ENCODE data around the gene RPS21. TPM values are rescaled to one million over a fixed set of nuclear protein-coding genes. Genes with fewer than 3 reads are reported as not detected.
A peak's percentile ranks its signal among the peaks of the same experiment; 100 is the strongest.

RPS21 gene
- total and polyA plus RNA-seq, 9 of the 15 experiments (the other 6 are each of a cell fraction or from before 2014, with no cell fraction given): 1,380 to 5,647 (median 3,091) TPM

DNA sequence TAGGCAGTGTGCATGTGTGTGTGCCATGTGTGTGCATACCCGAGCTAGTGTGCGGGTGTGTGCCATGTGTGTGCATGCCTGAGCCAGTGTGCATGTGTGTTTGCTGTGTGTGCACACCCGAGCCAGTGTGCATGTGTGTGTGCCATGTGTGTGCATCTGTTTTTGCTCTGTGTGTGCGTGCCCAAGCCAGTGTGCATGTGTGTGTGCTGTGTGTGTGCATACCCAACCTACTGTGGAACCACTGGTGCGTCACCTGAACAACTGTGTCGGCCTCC is 34.8 kb downstream of the RPS21 start:
- ATAC-seq (no peak), FAIRE-seq (no peak), DNase-seq (ENCODE audit: extremely low read depth in 1 of 4, low spot score in 3 of 4) (no peak)
- ChIA-PET CTCF (ENCODE audit: low intra/inter-chr PET ratio) (no interaction called here), POLR2A (interaction anchor here (0.6 kb wide), 1 partner anchor 210 kb away, joined by 5 read pairs; no protein-coding TSS in a partner anchor)
- Histone ChIP-seq H3K9me3 (replicated peaks; ENCODE audit: control insufficient read depth, insufficient read depth, low read depth, low read length) (no peaks in the 10 kb centered on the region), H3K4me2 (ENCODE audit: insufficient read depth, low read length) (no peak overlapping the region), H2AFZ (ENCODE audit: low read depth, low read length) (no peak overlapping the region), H3K27ac (ENCODE audit: extremely low read depth, low read depth, low read length) (no peak overlapping the region), H3K4me3 (no peak overlapping the region), H3K4me1 (replicated peaks in 1 of 2; ENCODE audit: control insufficient read depth in 2 of 2, insufficient read depth in 2 of 2, low read length in 2 of 2) (peaks cover 8 to 76% of the 10 kb centered on the region in 2 experiments; a peak in 4 of 5 replicates), H3K27me3 (ENCODE audit: control insufficient read depth in 2 of 2, insufficient read depth in 2 of 2, low read length in 2 of 2) (peaks cover 2 to 49% of the 10 kb centered on the region in 2 experiments; a peak in 3 of 5 replicates), H4K20me1 (replicated peaks; ENCODE audit: control insufficient read depth, insufficient read depth, low read length) (0 out of 2 replicates have a peak, but pooled peaks cover 10% of the 10 kb centered on the region), H3K9ac (ENCODE audit: insufficient read depth in 1 of 2, low read depth in 2 of 2, low read length in 2 of 2) (no peak overlapping the region), H3K79me2 (ENCODE audit: control insufficient read depth, insufficient read depth, low read length) (no peaks in the 10 kb centered on the region), H3K9me1 (ENCODE audit: control insufficient read depth, insufficient read depth, low read length) (peaks cover 3% of the 10 kb centered on the region), H3K36me3 (ENCODE audit: control insufficient read depth, insufficient read depth, low read length) (no peaks in the 10 kb centered on the region)
- TF ChIP-seq GATA2 (CRISPR knock-in tag; IDR thresholded peaks at IDR 0.05) (no peak), PCBP2 (IDR thresholded peaks at IDR 0.05; ENCODE audit: low read depth, low read length, poor library complexity, severe bottlenecking) (no peak), XRCC4 (IDR thresholded peaks at IDR 0.05; ENCODE audit: extremely low read depth, insufficient read depth, insufficient read length) (no peak), CHD4 (IDR thresholded peaks at IDR 0.05; ENCODE audit: insufficient read depth, insufficient replicate concordance, low read depth, low read length, poor library complexity, severe bottlenecking) (no peak)
- intact Hi-C loops (cut with micrococcal nuclease) (no loop called here), in situ Hi-C loops (cut with MboI) (no loop called here)
- 29% methylated on average over 6 of the region's 6 CpGs for WGBS (ENCODE audit: insufficient coverage, low coverage, missing lambda C conversion rate)
- no TSS peak for BruUV-seq (replicated peaks)

DNA sequence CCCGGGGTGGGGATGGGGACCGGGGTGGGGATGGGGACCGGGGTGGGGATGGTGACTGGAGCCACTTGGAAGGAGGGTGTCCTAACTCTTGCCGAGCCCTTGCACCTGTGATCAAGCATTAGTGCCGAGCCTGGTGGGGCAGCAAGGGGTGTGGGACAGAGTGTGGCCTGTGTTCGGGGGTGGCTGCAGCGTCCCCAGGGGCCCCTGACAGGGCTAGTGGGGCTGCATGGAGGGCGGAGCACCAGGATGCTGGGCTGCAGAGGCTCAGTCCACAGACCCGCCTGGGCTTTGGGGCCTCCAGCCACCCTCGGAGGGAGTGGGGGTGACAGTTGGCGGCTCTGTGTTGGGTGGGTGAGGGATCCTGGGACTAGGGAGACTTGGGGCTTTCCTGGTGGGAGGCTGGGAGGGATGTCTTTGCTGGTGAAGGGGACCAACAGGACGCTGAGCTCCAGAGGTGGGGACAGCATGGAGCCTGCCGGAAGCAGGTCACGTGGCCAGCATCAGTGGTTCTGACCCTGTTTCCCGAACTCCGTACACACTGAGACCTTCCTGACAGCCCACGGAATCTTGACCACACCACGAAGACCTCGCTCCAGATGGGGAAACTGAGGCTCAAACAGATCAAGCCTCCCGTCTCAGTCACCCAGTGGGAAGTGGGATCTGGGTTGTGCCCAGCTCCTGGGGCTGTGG is 35.9 kb downstream of the RPS21 start:
- 11% methylated on average over 15 of the region's 20 CpGs for WGBS (ENCODE audit: insufficient coverage, low coverage, missing lambda C conversion rate)
- peaks cover 0 to 43% of the 10 kb centered on the region in 2 experiments; a peak in 3 of 5 replicates for H3K27me3 ChIP-seq (ENCODE audit: control insufficient read depth in 2 of 2, insufficient read depth in 2 of 2, low read length in 2 of 2)
- H3K4me3 ChIP-seq: no peak overlapping the region
- no peaks in the 10 kb centered on the region for H3K9me1 ChIP-seq (ENCODE audit: control insufficient read depth, insufficient read depth, low read length)
- H3K9me3 ChIP-seq (replicated peaks; ENCODE audit: control insufficient read depth, insufficient read depth, low read depth, low read length): no peaks in the 10 kb centered on the region
- no peak overlapping the region for H2AFZ ChIP-seq (ENCODE audit: low read depth, low read length)
- ATAC-seq: no peak
- CTCF ChIA-PET (ENCODE audit: low intra/inter-chr PET ratio): no interaction called here
- no peak overlapping the region for H3K4me2 ChIP-seq (ENCODE audit: insufficient read depth, low read length)
- H3K36me3 ChIP-seq (ENCODE audit: control insufficient read depth, insufficient read depth, low read length): no peaks in the 10 kb centered on the region
- DNase-seq (ENCODE audit: extremely low read depth in 1 of 4, low spot score in 3 of 4): no peak
- no peak overlapping the region for H3K9ac ChIP-seq (ENCODE audit: insufficient read depth in 1 of 2, low read depth in 2 of 2, low read length in 2 of 2)
- FAIRE-seq: no peak
- BruUV-seq (replicated peaks): no TSS peak
- 0 out of 2 replicates have a peak, but pooled peaks cover 6% of the 10 kb centered on the region for H4K20me1 ChIP-seq (replicated peaks; ENCODE audit: control insufficient read depth, insufficient read depth, low read length)
- H3K4me1 ChIP-seq (replicated peaks in 1 of 2; ENCODE audit: control insufficient read depth in 2 of 2, insufficient read depth in 2 of 2, low read length in 2 of 2): peaks cover 8 to 77% of the 10 kb centered on the region in 2 experiments; a peak in 4 of 5 replicates
- no peaks in the 10 kb centered on the region for H3K79me2 ChIP-seq (ENCODE audit: control insufficient read depth, insufficient read depth, low read length)
- in situ Hi-C loops (cut with MboI) (no loop called here), intact Hi-C loops (cut with micrococcal nuclease) (no loop called here)
- H3K27ac ChIP-seq (ENCODE audit: extremely low read depth, low read depth, low read length): no peak overlapping the region
- POLR2A ChIA-PET: interaction anchor here (0.7 kb wide), 1 partner anchor 15 kb away, joined by 3 read pairs; no protein-coding TSS in a partner anchor
- TF ChIP-seq, protein P1, sequence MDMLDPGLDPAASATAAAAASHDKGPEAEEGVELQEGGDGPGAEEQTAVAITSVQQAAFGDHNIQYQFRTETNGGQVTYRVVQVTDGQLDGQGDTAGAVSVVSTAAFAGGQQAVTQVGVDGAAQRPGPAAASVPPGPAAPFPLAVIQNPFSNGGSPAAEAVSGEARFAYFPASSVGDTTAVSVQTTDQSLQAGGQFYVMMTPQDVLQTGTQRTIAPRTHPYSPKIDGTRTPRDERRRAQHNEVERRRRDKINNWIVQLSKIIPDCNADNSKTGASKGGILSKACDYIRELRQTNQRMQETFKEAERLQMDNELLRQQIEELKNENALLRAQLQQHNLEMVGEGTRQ (CRISPR knock-in tag; IDR thresholded peaks at IDR 0.05): peak; percentile 60
- TF ChIP-seq ZFP30 (CRISPR knock-in tag; IDR thresholded peaks at IDR 0.05; ENCODE audit: borderline replicate concordance): no peak
- no peak for TF ChIP-seq ETV6 (IDR thresholded peaks at IDR 0.05; ENCODE audit: borderline replicate concordance in 1 of 2, low read depth in 2 of 2, low read length in 1 of 2)
- TF ChIP-seq ETV6 (CRISPR knock-in tag; IDR thresholded peaks at IDR 0.05; ENCODE audit: borderline replicate concordance): no peak
- TF ChIP-seq FUS (optimal IDR thresholded peaks at IDR 0.05; ENCODE audit: low read depth, low read length): no peak
- TF ChIP-seq ZNF282 (CRISPR knock-in tag; IDR thresholded peaks at IDR 0.05): no peak
- no peak for TF ChIP-seq ZNF133 (CRISPR knock-in tag; IDR thresholded peaks at IDR 0.05)
- no peak for TF ChIP-seq LEF1 (IDR thresholded peaks at IDR 0.05)
- TF ChIP-seq, protein P2, sequence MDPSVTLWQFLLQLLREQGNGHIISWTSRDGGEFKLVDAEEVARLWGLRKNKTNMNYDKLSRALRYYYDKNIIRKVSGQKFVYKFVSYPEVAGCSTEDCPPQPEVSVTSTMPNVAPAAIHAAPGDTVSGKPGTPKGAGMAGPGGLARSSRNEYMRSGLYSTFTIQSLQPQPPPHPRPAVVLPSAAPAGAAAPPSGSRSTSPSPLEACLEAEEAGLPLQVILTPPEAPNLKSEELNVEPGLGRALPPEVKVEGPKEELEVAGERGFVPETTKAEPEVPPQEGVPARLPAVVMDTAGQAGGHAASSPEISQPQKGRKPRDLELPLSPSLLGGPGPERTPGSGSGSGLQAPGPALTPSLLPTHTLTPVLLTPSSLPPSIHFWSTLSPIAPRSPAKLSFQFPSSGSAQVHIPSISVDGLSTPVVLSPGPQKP (CRISPR knock-in tag; IDR thresholded peaks at IDR 0.05): no peak
- no peak for TF ChIP-seq ZNF384 (IDR thresholded peaks at IDR 0.05; ENCODE audit: low read depth, low read length)
